Sigmoid colon (tissue), 7 donors: ENCODE results near the gene NETO2. TPM values are rescaled to one million over a fixed set of nuclear protein-coding genes. Genes with fewer than 3 reads are reported as not detected.

Source experiments
- DNase-seq: peaks from one replicate; pipeline ENCODE4 v3.0.0-alpha.2; 2019
- H3K27ac ChIP-seq, 4 donors: fragments of 200-600 bp; sonication (generic); one replicate each; pipeline ENCODE4 v1.5.1; 2016 to 2019; ENCODE audit warnings: mild to moderate bottlenecking in 1 of 4
- H3K27me3 ChIP-seq, 3 donors: fragments of 200-600 bp; sonication (generic); one replicate each; pipeline ENCODE4 v1.5.1; 2019; ENCODE audit warnings: mild to moderate bottlenecking in 1 of 3
- H3K36me3 ChIP-seq, 4 donors: fragments of 200-600 bp; sonication (generic); one replicate each; pipeline ENCODE4 v1.5.1; 2016 to 2019
- H3K4me1 ChIP-seq, 4 donors: fragments of 200-600 bp; sonication (generic); one replicate each; pipeline ENCODE4 v1.5.1; 2017 to 2019
- H3K4me3 ChIP-seq, 4 donors: fragments of 200-600 bp; sonication (generic); one replicate each; pipeline ENCODE4 v1.5.1; 2017 to 2019; ENCODE audit warnings: mild to moderate bottlenecking in 2 of 4, moderate library complexity in 1 of 4
- H3K9me3 ChIP-seq, 4 donors: fragments of 200-600 bp in 3 of 4; sonication (generic) in 3 of 4; one replicate each; pipeline versions ENCODE4 v1.5.1 to v1.6.1; 2013 to 2019
- EP300 ChIP-seq, 4 donors: sonication (generic); formaldehyde crosslinking; IDR thresholded peaks; one replicate each; pipeline ENCODE4 v1.6.1; 2017; ENCODE audit warnings: antibody characterized with exemption in 4 of 4
- POLR2A ChIP-seq, 2 donors: fragments of 450-650 bp; IDR thresholded peaks; one replicate each; pipeline ENCODE4 v1.6.1; 2016; ENCODE audit warnings: antibody characterized with exemption in 2 of 2, mild to moderate bottlenecking in 2 of 2, moderate library complexity in 2 of 2
- POLR2AphosphoS5 ChIP-seq, 4 donors: sonication (generic); formaldehyde crosslinking; IDR thresholded peaks; one replicate each; pipeline ENCODE4 v1.6.1; 2017; ENCODE audit warnings: antibody characterized with exemption in 4 of 4
- WGBS, 2 donors: extraction: QIAGEN DNeasy Blood & Tissue Kit; methylation state at CpG; one replicate each; pipeline ENCODE4 v1.1.7; 2013; 5-methylcytosine and 5-hydroxymethylcytosine counted together
- intact Hi-C: fragments of 100-400 bp; cut with DNase I; formaldehyde crosslinking; loops from one replicate; pipeline ENCODE4 v1.15.1; 2023
- polyA plus RNA-seq, 3 donors: library from polyadenylated mRNA; stranded (reverse); fragments of 200-250 nt; gene quantifications; one replicate each; pipeline ENCODE4 v1.2.3, GENCODE V29; 2013
- total RNA-seq, 4 donors: library from RNA; depleted of rRNA; stranded (reverse); fragments of >200 nt; gene quantifications; one replicate each; pipeline ENCODE4 v1.1.0, GENCODE V29; 2016
- TF ChIP-seq, protein P1 (sequence below), 4 experiments: fragments of 450-650 bp in 3 of 4; fragments of 200-600 bp in 1 of 4; IDR thresholded peaks; one replicate each; pipeline ENCODE4 v1.5.1; 2016 to 2019; ENCODE audit warnings: antibody characterized with exemption in 4 of 4, mild to moderate bottlenecking in 3 of 4, moderate library complexity in 2 of 4
- donor health status: healthy with polysubstance abuse.
- donor health status: Bipolar disorder and iron deficiency.
- donor health status: healthy.

The NETO2 gene
- total and polyA plus RNA-seq, 7 donors, result 0.28 to 7.1 (median 0.95) TPM

DNA sequence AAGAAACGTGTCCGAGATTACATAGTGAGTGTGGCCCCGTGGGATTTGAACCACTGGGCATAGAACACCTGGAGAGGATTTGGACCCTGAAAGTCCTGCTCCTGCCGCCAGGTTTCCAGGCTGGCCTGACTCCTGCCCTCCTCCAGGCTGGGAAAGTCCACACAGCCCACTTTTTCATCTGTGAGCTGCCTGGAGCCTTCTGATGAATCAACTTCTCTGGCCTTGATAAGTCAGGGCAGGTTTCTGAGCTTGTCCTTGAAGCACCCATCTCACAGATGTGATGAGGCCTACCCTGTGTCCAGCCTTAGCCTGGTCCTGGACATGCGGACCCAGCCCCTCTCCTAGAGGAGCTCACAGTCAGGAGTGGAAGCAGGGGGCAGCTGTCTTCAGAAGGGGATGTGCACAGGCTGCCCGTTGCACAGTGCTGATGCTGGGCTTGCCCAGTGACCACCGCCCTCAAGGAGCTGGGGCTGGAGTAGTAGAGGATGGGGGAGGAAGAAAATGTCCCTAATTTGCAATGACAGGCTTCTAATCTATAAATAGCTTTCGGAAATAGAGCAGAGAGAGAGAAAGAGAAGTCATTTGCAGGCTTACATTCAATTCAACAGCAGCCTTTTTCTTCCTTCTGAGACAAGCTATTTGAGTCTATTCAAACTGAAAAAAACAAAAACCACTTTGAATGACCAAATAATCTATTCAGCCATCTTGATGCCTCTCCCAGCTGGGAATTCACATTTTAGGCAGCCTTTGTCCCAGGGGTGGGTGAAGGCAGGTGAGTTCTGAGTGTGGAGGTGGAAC, 96.8 kb downstream of the NETO2 start:
- DNase-seq, result no peak
- TF ChIP-seq POLR2A (IDR thresholded peaks at IDR 0.05), result no peak
- TF ChIP-seq EP300 (IDR thresholded peaks at IDR 0.05), result no peak
- TF ChIP-seq POLR2AphosphoS5 (IDR thresholded peaks at IDR 0.05), result no peak
- TF ChIP-seq, protein P1, sequence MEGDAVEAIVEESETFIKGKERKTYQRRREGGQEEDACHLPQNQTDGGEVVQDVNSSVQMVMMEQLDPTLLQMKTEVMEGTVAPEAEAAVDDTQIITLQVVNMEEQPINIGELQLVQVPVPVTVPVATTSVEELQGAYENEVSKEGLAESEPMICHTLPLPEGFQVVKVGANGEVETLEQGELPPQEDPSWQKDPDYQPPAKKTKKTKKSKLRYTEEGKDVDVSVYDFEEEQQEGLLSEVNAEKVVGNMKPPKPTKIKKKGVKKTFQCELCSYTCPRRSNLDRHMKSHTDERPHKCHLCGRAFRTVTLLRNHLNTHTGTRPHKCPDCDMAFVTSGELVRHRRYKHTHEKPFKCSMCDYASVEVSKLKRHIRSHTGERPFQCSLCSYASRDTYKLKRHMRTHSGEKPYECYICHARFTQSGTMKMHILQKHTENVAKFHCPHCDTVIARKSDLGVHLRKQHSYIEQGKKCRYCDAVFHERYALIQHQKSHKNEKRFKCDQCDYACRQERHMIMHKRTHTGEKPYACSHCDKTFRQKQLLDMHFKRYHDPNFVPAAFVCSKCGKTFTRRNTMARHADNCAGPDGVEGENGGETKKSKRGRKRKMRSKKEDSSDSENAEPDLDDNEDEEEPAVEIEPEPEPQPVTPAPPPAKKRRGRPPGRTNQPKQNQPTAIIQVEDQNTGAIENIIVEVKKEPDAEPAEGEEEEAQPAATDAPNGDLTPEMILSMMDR (IDR thresholded peaks at IDR 0.05), result no peak
- Histone ChIP-seq H3K9me3 (no peaks in the 10 kb centered on the region), H3K27ac (no peak overlapping the region), H3K4me3 (no peak overlapping the region), H3K36me3 (no peaks in the 10 kb centered on the region), H3K27me3 (no peaks in the 10 kb centered on the region), H3K4me1 (no peaks in the 10 kb centered on the region)
- WGBS, 2 donors, result 90 to 91% methylated on average over 8 of the region's 8 CpGs
- intact Hi-C loops, result no loop called here

DNA sequence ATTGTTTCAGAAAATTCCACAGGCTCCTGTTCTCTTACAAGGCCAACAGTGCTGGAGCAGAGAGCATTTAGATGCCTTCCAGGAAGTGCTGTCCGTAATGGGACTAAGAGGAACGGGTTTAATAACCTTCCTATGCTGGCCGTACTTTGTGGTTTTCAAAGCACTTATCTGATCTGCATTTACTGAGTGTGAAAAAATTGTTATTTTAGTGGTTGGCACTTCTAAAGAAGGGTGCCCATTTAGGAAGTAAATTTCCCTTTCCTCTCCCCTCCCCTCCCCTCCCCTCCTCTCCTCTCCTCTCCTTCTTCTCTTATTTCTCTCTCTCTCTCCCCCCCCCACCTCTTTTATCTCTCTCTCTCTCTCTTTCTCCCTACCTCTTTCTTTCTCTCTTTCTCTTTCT, 98.3 kb downstream of the NETO2 start:
- DNase-seq, result no peak
- TF ChIP-seq EP300 (IDR thresholded peaks at IDR 0.05), result no peak
- H3K4me3 ChIP-seq, result no peak overlapping the region
- WGBS, 2 donors, result 19 to 29% methylated on average over 3 of the region's 3 CpGs
- H3K9me3 ChIP-seq, result no peaks in the 10 kb centered on the region
- intact Hi-C loops, result no loop called here
- H3K27me3 ChIP-seq, result no peaks in the 10 kb centered on the region
- H3K36me3 ChIP-seq, result no peaks in the 10 kb centered on the region
- H3K27ac ChIP-seq, result no peak overlapping the region
- H3K4me1 ChIP-seq, result no peaks in the 10 kb centered on the region

DNA sequence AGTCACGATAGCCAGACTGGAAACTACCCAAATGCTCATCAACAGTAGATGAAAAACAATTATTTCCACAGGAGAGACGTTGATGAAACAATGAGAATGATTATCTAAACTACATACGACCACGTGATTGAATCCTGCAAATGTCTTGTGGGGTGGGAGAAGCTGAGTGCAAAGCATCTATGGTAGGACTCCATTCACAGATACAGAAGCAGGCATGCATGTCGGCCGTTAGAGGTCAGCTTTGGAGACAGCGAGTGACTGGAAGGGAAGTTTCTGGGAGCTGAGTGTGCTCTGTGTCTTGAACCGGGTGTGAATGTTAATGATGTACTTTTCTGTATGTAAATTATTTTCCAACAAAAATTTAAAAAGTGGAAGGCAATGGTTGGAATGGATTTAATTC, 98.7 kb downstream of the NETO2 start:
- no peak overlapping the region for H3K4me3 ChIP-seq
- no peaks in the 10 kb centered on the region for H3K9me3 ChIP-seq
- H3K36me3 ChIP-seq, result no peaks in the 10 kb centered on the region
- intact Hi-C loops, result no loop called here
- H3K4me1 ChIP-seq, result no peaks in the 10 kb centered on the region
- no peaks in the 10 kb centered on the region for H3K27me3 ChIP-seq
- TF ChIP-seq EP300 (IDR thresholded peaks at IDR 0.05) (no peak), POLR2AphosphoS5 (IDR thresholded peaks at IDR 0.05) (no peak), POLR2A (IDR thresholded peaks at IDR 0.05) (no peak)
- TF ChIP-seq, protein P1 (IDR thresholded peaks at IDR 0.05), result no peak
- WGBS, 2 donors, result 59 to 77% methylated on average over 8 of the region's 8 CpGs
- no peak for DNase-seq
- H3K27ac ChIP-seq, result no peak overlapping the region

DNA sequence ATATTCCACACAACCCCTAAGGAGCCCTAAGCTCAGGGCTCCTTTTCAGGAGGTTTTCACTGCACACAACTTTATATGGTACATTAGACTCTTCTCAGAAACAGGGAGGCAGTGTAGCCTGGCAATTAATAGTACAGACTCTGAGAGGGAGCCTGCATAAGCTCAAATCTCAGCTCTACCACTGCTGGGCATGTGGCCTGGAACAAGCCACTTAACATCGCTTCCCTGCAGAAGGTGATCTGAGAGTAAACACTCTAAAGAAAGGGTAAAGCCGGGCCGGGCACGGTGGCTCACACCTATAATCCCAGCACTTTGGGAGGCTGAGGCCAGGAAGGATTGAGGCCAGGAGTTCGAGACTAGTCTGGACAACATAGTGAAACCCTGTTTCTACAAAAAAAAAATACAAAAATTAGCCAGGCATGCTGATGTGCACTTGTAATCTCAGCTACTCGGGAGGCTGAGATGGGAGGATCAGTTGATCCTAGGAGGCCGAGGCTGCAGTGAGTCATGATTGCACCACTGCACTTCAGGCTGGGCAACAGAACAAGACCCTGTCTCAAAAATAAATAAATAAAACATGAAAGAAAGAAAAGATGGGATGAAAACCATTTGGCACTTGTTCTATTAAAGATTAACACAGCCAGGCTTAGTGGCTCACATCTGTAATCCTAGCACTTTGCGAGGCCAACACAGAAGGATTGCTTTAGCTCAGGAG, 99.6 kb downstream of the NETO2 start:
- DNase-seq, result no peak
- TF ChIP-seq, protein P1 (IDR thresholded peaks at IDR 0.05), result no peak
- TF ChIP-seq POLR2AphosphoS5 (IDR thresholded peaks at IDR 0.05), result no peak
- TF ChIP-seq POLR2A (IDR thresholded peaks at IDR 0.05), result no peak
- no peak for TF ChIP-seq EP300 (IDR thresholded peaks at IDR 0.05)
- no peaks in the 10 kb centered on the region for H3K27me3 ChIP-seq
- no peaks in the 10 kb centered on the region for H3K36me3 ChIP-seq
- H3K9me3 ChIP-seq, result no peaks in the 10 kb centered on the region
- H3K27ac ChIP-seq, result no peak overlapping the region
- intact Hi-C loops, result no loop called here
- H3K4me1 ChIP-seq, result no peaks in the 10 kb centered on the region
- 93% methylated on average over 8 of the region's 8 CpGs for WGBS, 2 donors
- H3K4me3 ChIP-seq, result no peak overlapping the region

DNA sequence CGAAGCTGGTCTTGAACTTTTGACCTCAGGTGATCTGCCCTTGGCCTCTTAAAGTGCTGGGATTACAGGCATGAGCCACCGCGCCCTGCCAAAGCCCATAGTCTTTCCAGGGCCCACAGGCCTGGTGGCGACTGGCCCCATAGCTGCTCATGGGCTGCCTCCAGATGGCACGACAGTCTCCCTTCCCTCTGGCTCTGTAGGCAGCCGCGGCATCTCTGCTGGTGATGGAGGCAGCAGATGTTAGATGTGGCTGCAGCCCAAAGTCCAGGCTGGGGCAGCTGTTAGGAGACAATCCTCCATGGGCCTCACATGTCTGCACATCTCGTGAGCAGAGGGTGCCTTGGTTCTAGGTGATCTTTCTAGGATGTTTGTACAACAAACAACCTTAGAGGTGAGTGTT, 100.5 kb downstream of the NETO2 start:
- intact Hi-C loops, result no loop called here
- 87 to 91% methylated on average over 8 of the region's 8 CpGs for WGBS, 2 donors

More for the DNA sequence above, 100.5 kb downstream of the NETO2 start:
- no peak for TF ChIP-seq EP300 (IDR thresholded peaks at IDR 0.05)
- TF ChIP-seq POLR2A (IDR thresholded peaks at IDR 0.05), result no peak
- TF ChIP-seq, protein P1 (IDR thresholded peaks at IDR 0.05), result no peak
- no peak for TF ChIP-seq POLR2AphosphoS5 (IDR thresholded peaks at IDR 0.05)
- H3K36me3 ChIP-seq, result no peaks in the 10 kb centered on the region
- no peaks in the 10 kb centered on the region for H3K9me3 ChIP-seq
- no peak overlapping the region for H3K4me3 ChIP-seq
- DNase-seq, result no peak
- peaks cover 0 to 3% (median 0%) of the 10 kb centered on the region in 4 donors for H3K4me1 ChIP-seq
- no peaks in the 10 kb centered on the region for H3K27me3 ChIP-seq
- H3K27ac ChIP-seq, result no peak overlapping the region
